K562 (cell line): ENCODE data around the gene ADAT2. TPM values are rescaled to one million over a fixed set of nuclear protein-coding genes. Genes with fewer than 3 reads are reported as not detected.
A peak's percentile ranks its signal among the peaks of the same experiment; 100 is the strongest.

ENCODE experiments used
- BRD9 ChIP-seq: fragments of 450-650 bp; IDR thresholded peaks from 2 replicates; pipeline ENCODE4 v1.6.1; 2018; ENCODE audit warnings: low read depth; ENCODE audit not compliant: partially characterized antibody
- CREM ChIP-seq: IDR thresholded peaks from 2 replicates; pipeline ENCODE4 v1.6.1; 2014; ENCODE audit warnings: antibody characterized with exemption, low read depth
- MCM7 ChIP-seq, 2 experiments: fragments of 450-650 bp; IDR thresholded peaks; 2 replicates each; pipeline ENCODE4 v1.6.1; 2016 to 2018
- MYC ChIP-seq, 2 experiments: fragments of 250-450 bp in 1 of 2; sonication (Bioruptor Pico) in 1 of 2; IDR thresholded peaks; 2 replicates each; pipeline versions ENCODE4 v1.5.1 to v1.6.1; 2012 to 2021; ENCODE audit warnings: low read depth in 2 of 2, borderline replicate concordance in 1 of 2, improper control_type of control experiment in 1 of 2, low read length in 1 of 2, mild to moderate bottlenecking in 1 of 2, moderate library complexity in 1 of 2
- NEUROD1 ChIP-seq: fragments of 150-350 bp; IDR thresholded peaks from 2 replicates; pipeline ENCODE4 v1.6.1; 2014; ENCODE audit warnings: borderline replicate concordance, low read length, low read depth; ENCODE audit not compliant: partially characterized antibody
- SAP30 ChIP-seq: fragments of 200-600 bp; sonication (generic); IDR thresholded peaks from 2 replicates; pipeline ENCODE4 v1.6.1; 2012; ENCODE audit warnings: borderline replicate concordance, low read depth, mild to moderate bottlenecking, moderate library complexity, low read length, control low read depth, inconsistent platforms; ENCODE audit not compliant: insufficient read depth, poor library complexity, severe bottlenecking
- SREBF1 ChIP-seq: fragments of 150-350 bp; IDR thresholded peaks from 2 replicates; pipeline ENCODE4 v1.6.1; 2014; ENCODE audit warnings: antibody characterized with exemption, low read depth, low read length, borderline replicate concordance
- TCF7 ChIP-seq: sonication (generic); IDR thresholded peaks from 2 replicates; pipeline ENCODE4 v1.6.1; 2016; ENCODE audit warnings: antibody characterized with exemption, borderline replicate concordance
- TSC22D4 ChIP-seq: fragments of 450-650 bp; IDR thresholded peaks from 2 replicates; pipeline ENCODE4 v1.6.1; 2016; ENCODE audit warnings: missing genetic modification characterization, missing biosample characterization, control low read depth
- ZBTB9 ChIP-seq: fragments of 450-650 bp; formaldehyde crosslinking; IDR thresholded peaks from 2 replicates; pipeline ENCODE4 v1.4.0; 2020; ENCODE audit warnings: mild to moderate bottlenecking, moderate library complexity
- ZNF121 ChIP-seq: sonication (generic); formaldehyde crosslinking; conservative IDR thresholded peaks from 2 replicates; pipeline ENCODE4 v1.8.0; 2022; ENCODE audit warnings: missing genetic modification reagents
- ZNF143 ChIP-seq: sonication (generic); formaldehyde crosslinking; IDR thresholded peaks from 2 replicates; pipeline ENCODE4 v1.9.0; 2022; ENCODE audit warnings: mild to moderate bottlenecking, missing genetic modification reagents
- polyA plus RNA-seq, 8 experiments: library from polyadenylated mRNA; depleted of rRNA in 4 of 8; stranded (reverse) in 5 of 8; unstranded in 3 of 8; fragments of >200 nt; fragmentation: Nextera tagmentation in 2 of 8; fragmentation: Illumina TruSeq in 1 of 8; extraction: Ambion mirVana in 2 of 8; extraction: Trizol in 1 of 8; gene quantifications; 2 replicates each; pipeline versions ENCODE4 v1.2.1 to v1.2.3, GENCODE V29; 2011 to 2014; ENCODE audit warnings: inconsistent platforms in 1 of 8, missing spikeins in 1 of 8
- total RNA-seq, 7 experiments: library from RNA; depleted of rRNA in 6 of 7; stranded (reverse); fragments of >200 nt in 6 of 7; fragmentation: Illumina TruSeq in 2 of 7; extraction: Trizol in 2 of 7; gene quantifications; 2 replicates each; pipeline versions ENCODE4 v1.2.1 to v1.2.3, GENCODE V29; 2011 to 2021; ENCODE audit warnings: low replicate concordance in 1 of 7
- TF ChIP-seq, protein P1 (sequence below): fragments of 450-650 bp; IDR thresholded peaks from 2 replicates; pipeline ENCODE4 v1.6.1; 2017; ENCODE audit warnings: mild to moderate bottlenecking, moderate library complexity
- TF ChIP-seq, protein P2 (sequence below): IDR thresholded peaks from 2 replicates; pipeline ENCODE4 v1.6.1; 2011; ENCODE audit warnings: borderline replicate concordance, low read depth, mild to moderate bottlenecking, moderate library complexity, low read length; ENCODE audit not compliant: insufficient read depth, poor library complexity, severe bottlenecking
- TF ChIP-seq, protein P3 (sequence below): fragments of 250-450 bp; sonication (Bioruptor Pico); IDR thresholded peaks from 2 replicates; pipeline ENCODE4 v1.5.0; 2020; ENCODE audit warnings: mild to moderate bottlenecking, borderline replicate concordance
- TF ChIP-seq, protein P4 (sequence below): sonication (generic); formaldehyde crosslinking; IDR thresholded peaks from 2 replicates; pipeline ENCODE4 v1.8.0; 2022; ENCODE audit warnings: mild to moderate bottlenecking, missing genetic modification reagents

The ADAT2 gene
- total and polyA plus RNA-seq, 9 of the 15 experiments (the other 6 are each of a cell fraction or from before 2014, with no cell fraction given) = 13.0 to 62.5 (median 31.7) TPM

GRCh38 chr6:143450453-143451371, at the start of gene ADAT2, which contains the start of gene PEX3 (continued):
- TF ChIP-seq NEUROD1 (peak; percentile 89), MCM7 (IDR thresholded peaks at IDR 0.05) (no peak), SREBF1 (peak; percentile 64; the same call in 1 of the 2 replicates), TCF7 (no peak; the same call in 1 of the 2 replicates), CREM (peak; percentile 91), SAP30 (peak; percentile 80), TSC22D4 (tag) (no peak), MYC (IDR thresholded peaks at IDR 0.05; ENCODE audit: low read depth, low read length) (peak; percentile 91), MYC (CRISPR knock-in tag; IDR thresholded peaks at IDR 0.05; ENCODE audit: borderline replicate concordance, low read depth) (peak; percentile 53; the same call in 1 of the 2 replicates), ZBTB9 (CRISPR knock-in tag) (peak; percentile 69), BRD9 (no peak), ZNF143 (CRISPR knock-in tag) (0 out of 2 replicates have a peak, but pooled peaks have one; percentile 20), ZNF121 (CRISPR knock-in tag) (no peak)
- TF ChIP-seq, protein P1, sequence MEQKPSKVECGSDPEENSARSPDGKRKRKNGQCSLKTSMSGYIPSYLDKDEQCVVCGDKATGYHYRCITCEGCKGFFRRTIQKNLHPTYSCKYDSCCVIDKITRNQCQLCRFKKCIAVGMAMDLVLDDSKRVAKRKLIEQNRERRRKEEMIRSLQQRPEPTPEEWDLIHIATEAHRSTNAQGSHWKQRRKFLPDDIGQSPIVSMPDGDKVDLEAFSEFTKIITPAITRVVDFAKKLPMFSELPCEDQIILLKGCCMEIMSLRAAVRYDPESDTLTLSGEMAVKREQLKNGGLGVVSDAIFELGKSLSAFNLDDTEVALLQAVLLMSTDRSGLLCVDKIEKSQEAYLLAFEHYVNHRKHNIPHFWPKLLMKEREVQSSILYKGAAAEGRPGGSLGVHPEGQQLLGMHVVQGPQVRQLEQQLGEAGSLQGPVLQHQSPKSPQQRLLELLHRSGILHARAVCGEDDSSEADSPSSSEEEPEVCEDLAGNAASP = no peak
- TF ChIP-seq, protein P2, sequence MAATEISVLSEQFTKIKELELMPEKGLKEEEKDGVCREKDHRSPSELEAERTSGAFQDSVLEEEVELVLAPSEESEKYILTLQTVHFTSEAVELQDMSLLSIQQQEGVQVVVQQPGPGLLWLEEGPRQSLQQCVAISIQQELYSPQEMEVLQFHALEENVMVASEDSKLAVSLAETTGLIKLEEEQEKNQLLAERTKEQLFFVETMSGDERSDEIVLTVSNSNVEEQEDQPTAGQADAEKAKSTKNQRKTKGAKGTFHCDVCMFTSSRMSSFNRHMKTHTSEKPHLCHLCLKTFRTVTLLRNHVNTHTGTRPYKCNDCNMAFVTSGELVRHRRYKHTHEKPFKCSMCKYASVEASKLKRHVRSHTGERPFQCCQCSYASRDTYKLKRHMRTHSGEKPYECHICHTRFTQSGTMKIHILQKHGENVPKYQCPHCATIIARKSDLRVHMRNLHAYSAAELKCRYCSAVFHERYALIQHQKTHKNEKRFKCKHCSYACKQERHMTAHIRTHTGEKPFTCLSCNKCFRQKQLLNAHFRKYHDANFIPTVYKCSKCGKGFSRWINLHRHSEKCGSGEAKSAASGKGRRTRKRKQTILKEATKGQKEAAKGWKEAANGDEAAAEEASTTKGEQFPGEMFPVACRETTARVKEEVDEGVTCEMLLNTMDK = no peak
- TF ChIP-seq, protein P3, sequence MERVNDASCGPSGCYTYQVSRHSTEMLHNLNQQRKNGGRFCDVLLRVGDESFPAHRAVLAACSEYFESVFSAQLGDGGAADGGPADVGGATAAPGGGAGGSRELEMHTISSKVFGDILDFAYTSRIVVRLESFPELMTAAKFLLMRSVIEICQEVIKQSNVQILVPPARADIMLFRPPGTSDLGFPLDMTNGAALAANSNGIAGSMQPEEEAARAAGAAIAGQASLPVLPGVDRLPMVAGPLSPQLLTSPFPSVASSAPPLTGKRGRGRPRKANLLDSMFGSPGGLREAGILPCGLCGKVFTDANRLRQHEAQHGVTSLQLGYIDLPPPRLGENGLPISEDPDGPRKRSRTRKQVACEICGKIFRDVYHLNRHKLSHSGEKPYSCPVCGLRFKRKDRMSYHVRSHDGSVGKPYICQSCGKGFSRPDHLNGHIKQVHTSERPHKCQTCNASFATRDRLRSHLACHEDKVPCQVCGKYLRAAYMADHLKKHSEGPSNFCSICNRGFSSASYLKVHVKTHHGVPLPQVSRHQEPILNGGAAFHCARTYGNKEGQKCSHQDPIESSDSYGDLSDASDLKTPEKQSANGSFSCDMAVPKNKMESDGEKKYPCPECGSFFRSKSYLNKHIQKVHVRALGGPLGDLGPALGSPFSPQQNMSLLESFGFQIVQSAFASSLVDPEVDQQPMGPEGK (CRISPR knock-in tag) = no peak
- TF ChIP-seq, protein P4, sequence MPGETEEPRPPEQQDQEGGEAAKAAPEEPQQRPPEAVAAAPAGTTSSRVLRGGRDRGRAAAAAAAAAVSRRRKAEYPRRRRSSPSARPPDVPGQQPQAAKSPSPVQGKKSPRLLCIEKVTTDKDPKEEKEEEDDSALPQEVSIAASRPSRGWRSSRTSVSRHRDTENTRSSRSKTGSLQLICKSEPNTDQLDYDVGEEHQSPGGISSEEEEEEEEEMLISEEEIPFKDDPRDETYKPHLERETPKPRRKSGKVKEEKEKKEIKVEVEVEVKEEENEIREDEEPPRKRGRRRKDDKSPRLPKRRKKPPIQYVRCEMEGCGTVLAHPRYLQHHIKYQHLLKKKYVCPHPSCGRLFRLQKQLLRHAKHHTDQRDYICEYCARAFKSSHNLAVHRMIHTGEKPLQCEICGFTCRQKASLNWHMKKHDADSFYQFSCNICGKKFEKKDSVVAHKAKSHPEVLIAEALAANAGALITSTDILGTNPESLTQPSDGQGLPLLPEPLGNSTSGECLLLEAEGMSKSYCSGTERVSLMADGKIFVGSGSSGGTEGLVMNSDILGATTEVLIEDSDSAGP (CRISPR knock-in tag) = no peak
